Fibroblast of skin of abdomen (primary cell): ENCODE results near the gene HERPUD1.
"Not testable (repeated sequence)": the region's sequence is repeated elsewhere in the genome, so short reads cannot be mapped to it uniquely, and the experiment has no call there.

Experiments
- DNase-seq: peaks from one replicate; pipeline ENCODE4 v3.0.0-alpha.2; 2013

Gene HERPUD1

GRCh38 chr16:56911771-56912571 lies 20.0 kb upstream of the HERPUD1 start:
- DNase-seq, result peak; percentile 68

GRCh38 chr16:56912746-56913708 lies 18.9 kb upstream of the HERPUD1 start:
- DNase-seq, result peak; percentile 64

GRCh38 chr16:56914896-56915295 lies 17.0 kb upstream of the HERPUD1 start:
- no peak for DNase-seq

- DNase-seq, result no peak
These were observed 16.4 kb upstream of the HERPUD1 start for GRCh38 chr16:56915336-56916119.

- DNase-seq, result no peak
These were observed 15.2 kb upstream of the HERPUD1 start for GRCh38 chr16:56916571-56917403.

GRCh38 chr16:56918467-56919012 lies 13.4 kb upstream of the HERPUD1 start:
- DNase-seq, result no peak

GRCh38 chr16:56919099-56919800 lies 12.7 kb upstream of the HERPUD1 start:
- DNase-seq, result no peak

- no peak for DNase-seq
These were observed 10.4 kb upstream of the HERPUD1 start for GRCh38 chr16:56921571-56921970.

- DNase-seq, result peak; percentile 60
These were observed 8.4 kb upstream of the HERPUD1 start for GRCh38 chr16:56923481-56924091.

- no peak for DNase-seq
These were observed 4.5 kb upstream of the HERPUD1 start for GRCh38 chr16:56927471-56927870.

GRCh38 chr16:56929639-56930038 lies 2.3 kb upstream of the HERPUD1 start:
- DNase-seq, result no peak

GRCh38 chr16:56930486-56931270 lies 1.3 kb upstream of the HERPUD1 start:
- DNase-seq, result no peak

- DNase-seq, result no peak
These were observed 561 bp upstream of the HERPUD1 start for GRCh38 chr16:56931271-56931891.

- DNase-seq, result peak; percentile 52
These were observed 1.0 kb downstream of the HERPUD1 start for GRCh38 chr16:56932721-56933619.

- no peak for DNase-seq
These were observed 2.1 kb downstream of the HERPUD1 start for GRCh38 chr16:56933828-56934598.

- not testable (repeated sequence) for DNase-seq
These were observed 2.7 kb downstream of the HERPUD1 start for GRCh38 chr16:56934599-56935145.

- DNase-seq, result no peak
These were observed 3.3 kb downstream of the HERPUD1 start for GRCh38 chr16:56935201-56935600.
